Thoracic aorta (tissue), 2 donors: ENCODE measurements around the gene FCRL5. TPM values are rescaled to one million over a fixed set of nuclear protein-coding genes. Genes with fewer than 3 reads are reported as not detected.

Experiments
- ATAC-seq: fragments of 150-250 bp; one replicate; pipeline ENCODE4 v1.8.0; 2017; ENCODE audit warnings: low read depth; ENCODE audit not compliant: insufficient number of reproducible peaks, low FRiP score
- DNase-seq: peaks from one replicate; pipeline ENCODE4 v3.0.0-alpha.2; 2020; ENCODE audit warnings: low spot score
- H3K27ac ChIP-seq, 2 donors: fragments of 200-600 bp; sonication (generic); 1 replicate in 1 of 2; 2 replicates in 1 of 2; pipeline ENCODE4 v1.5.1; 2016; ENCODE audit warnings: mild to moderate bottlenecking in 2 of 2, moderate library complexity in 2 of 2
- H3K27me3 ChIP-seq: fragments of 200-600 bp; sonication (generic); replicated peaks from 2 replicates; pipeline ENCODE4 v1.6.0; 2016; ENCODE audit warnings: mild to moderate bottlenecking; ENCODE audit not compliant: insufficient read depth
- H3K36me3 ChIP-seq: fragments of 200-600 bp; sonication (generic); one replicate; pipeline ENCODE4 v1.5.1; 2016
- H3K4me1 ChIP-seq, 2 donors: fragments of 200-600 bp; sonication (generic); 1 replicate in 1 of 2; 2 replicates in 1 of 2; pipeline versions ENCODE4 v1.5.1 to v1.6.0; 2016; ENCODE audit warnings: low read depth in 2 of 2, mild to moderate bottlenecking in 1 of 2; ENCODE audit not compliant: control insufficient read depth in 1 of 2
- H3K4me3 ChIP-seq: fragments of 200-600 bp; sonication (generic); 2 replicates; pipeline ENCODE4 v1.5.1; 2016; ENCODE audit warnings: mild to moderate bottlenecking
- H3K9me3 ChIP-seq: fragments of 200-600 bp; sonication (generic); 2 replicates; pipeline ENCODE4 v1.5.1; 2016
- total RNA-seq, 2 donors: library from RNA; depleted of rRNA; stranded (reverse); fragments of >200 nt; gene quantifications; one replicate each; pipeline versions ENCODE4 v1.1.0 to v1.2.3, GENCODE V29; 2016
- TF ChIP-seq, protein P1 (sequence below): fragments of 200-600 bp; sonication (generic); IDR thresholded peaks from one replicate; pipeline ENCODE4 v1.5.1; 2019; ENCODE audit warnings: antibody characterized with exemption

The FCRL5 gene
- total RNA-seq: under 1 TPM; 0.21 to 0.54 TPM

DNA sequence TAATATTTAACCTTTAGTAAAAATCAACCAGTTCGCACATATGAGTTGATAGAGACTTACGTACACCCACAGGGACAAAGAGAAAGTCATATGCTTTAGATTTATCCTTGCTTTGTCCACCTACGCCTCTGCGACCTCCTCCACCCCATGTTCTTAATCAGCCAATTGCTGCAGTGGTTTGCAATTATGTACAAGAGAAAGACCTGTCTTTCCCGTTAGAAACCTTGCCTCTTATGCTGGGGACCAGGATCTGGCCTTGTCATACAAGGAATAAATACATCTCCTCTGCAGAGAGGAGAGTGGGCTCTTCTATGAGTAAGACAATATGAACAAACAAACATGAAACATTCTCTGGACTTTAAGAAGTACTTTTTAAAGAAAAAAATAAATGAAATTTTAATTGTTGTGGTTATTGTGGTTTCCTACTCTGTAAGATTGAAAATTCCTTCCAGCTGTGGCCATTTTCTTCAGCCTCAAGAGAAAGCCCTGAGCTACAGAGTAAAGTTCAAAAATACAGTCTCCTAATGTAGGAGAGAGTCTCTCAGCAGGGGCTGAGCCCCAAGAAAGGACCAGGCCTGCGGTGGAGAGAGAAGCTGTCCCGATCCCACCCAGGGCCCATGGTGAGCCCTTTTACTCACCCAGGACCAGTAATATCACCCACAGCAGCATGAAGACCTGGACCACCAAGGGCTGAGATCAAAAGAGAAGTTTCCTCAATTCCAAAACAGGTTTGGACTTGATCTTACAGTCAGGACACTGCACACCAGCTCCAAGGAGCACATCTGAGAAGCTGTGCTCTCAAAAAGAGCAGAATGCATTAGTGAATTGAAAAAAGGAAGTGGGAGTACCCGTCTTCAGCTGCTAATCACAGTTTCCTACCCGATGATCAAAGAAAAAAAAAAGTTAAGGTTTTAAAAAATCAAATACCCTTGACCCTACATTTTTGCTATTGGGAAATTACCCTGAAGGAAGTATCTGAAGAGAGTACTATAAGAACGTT lies at the start of gene FCRL5:
Gene FCRL5 (minus strand): TSS at position 822 of the 1,000 bp plus-strand sequence. CDS start 153 bp downstream, at position 669.
- H3K36me3 ChIP-seq: no peaks in the 10 kb centered on the region
- no peaks in the 10 kb centered on the region for H3K27me3 ChIP-seq
- TF ChIP-seq, protein P1, sequence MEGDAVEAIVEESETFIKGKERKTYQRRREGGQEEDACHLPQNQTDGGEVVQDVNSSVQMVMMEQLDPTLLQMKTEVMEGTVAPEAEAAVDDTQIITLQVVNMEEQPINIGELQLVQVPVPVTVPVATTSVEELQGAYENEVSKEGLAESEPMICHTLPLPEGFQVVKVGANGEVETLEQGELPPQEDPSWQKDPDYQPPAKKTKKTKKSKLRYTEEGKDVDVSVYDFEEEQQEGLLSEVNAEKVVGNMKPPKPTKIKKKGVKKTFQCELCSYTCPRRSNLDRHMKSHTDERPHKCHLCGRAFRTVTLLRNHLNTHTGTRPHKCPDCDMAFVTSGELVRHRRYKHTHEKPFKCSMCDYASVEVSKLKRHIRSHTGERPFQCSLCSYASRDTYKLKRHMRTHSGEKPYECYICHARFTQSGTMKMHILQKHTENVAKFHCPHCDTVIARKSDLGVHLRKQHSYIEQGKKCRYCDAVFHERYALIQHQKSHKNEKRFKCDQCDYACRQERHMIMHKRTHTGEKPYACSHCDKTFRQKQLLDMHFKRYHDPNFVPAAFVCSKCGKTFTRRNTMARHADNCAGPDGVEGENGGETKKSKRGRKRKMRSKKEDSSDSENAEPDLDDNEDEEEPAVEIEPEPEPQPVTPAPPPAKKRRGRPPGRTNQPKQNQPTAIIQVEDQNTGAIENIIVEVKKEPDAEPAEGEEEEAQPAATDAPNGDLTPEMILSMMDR: no peak
- no peaks in the 10 kb centered on the region for H3K4me1 ChIP-seq
- no peak within 1 kb of the TSS for H3K4me3 ChIP-seq
- DNase-seq (no peak), ATAC-seq (no peak)
- H3K9me3 ChIP-seq: no peaks in the 10 kb centered on the region
- H3K27ac ChIP-seq: no peak within 1 kb of the TSS

DNA sequence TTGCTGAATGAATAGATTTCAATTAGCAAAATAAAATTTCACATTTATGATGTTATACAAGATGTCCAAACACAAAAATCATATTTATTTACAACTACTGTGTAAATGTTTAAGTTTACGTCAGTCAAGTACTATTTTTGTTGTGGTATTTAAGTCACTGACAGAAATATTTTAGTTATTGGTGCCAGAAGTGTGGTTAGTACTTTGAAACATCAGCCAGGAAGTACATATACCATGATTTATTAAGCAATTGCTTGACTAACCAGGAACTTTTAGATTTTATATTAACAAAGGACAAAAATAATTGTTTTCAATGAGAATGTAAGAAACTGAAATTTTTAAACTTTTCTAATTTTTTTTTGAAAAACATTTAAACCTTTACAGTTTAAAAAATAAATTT lies 47.9 kb upstream of the FCRL5 start:
- Histone ChIP-seq H3K9me3 (no peaks in the 10 kb centered on the region), H3K4me3 (no peak overlapping the region), H3K4me1 (no peaks in the 10 kb centered on the region), H3K36me3 (no peaks in the 10 kb centered on the region), H3K27me3 (no peaks in the 10 kb centered on the region), H3K27ac (no peak overlapping the region)
- TF ChIP-seq, protein P1: no peak
- DNase-seq (no peak), ATAC-seq (no peak)

DNA sequence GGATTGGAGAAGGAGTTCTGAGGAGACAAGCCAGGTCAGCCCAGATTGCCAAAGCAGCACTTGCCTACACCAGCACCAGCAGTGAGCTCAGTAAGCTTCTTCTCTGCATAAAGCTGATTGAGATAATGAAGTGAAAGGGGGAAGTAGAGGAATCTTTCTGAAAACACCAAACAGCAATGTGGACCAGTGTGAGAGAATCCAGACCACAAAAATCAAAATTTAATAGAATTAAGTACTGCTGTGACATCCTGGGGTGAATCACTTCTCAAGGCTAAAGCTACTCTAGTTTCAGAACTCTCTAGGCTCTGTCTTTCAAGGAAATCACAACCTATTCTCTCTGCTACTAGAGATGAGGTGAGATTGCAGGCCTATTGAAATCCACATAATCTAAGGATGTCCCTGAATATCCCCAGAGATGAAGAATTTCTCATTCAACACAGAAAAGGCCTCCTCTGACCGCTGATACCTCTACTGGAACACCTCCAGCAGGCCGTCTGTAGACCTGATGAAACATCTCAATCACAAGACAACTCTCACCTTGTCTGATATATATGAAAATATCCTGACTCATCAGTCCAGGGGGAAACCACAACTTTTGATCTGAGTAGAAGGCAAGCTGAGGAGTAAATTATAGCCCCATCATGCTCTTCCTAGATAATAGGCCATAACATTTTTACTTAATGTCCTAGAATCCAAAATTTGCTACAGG lies 45.8 kb upstream of the FCRL5 start, which contains the start of gene FCRL4:
Gene FCRL4 (minus strand): TSS at position 127 of the 709 bp plus-strand sequence. CDS start 141 bp downstream, outside the sequence.
- Histone ChIP-seq H3K4me1 (no peaks in the 10 kb centered on the region), H3K36me3 (no peaks in the 10 kb centered on the region), H3K27ac (no peak within 1 kb of the TSS), H3K4me3 (no peak within 1 kb of the TSS), H3K27me3 (no peaks in the 10 kb centered on the region), H3K9me3 (no peaks in the 10 kb centered on the region)
- DNase-seq: no peak
- no peak for ATAC-seq
- TF ChIP-seq, protein P1: no peak

DNA sequence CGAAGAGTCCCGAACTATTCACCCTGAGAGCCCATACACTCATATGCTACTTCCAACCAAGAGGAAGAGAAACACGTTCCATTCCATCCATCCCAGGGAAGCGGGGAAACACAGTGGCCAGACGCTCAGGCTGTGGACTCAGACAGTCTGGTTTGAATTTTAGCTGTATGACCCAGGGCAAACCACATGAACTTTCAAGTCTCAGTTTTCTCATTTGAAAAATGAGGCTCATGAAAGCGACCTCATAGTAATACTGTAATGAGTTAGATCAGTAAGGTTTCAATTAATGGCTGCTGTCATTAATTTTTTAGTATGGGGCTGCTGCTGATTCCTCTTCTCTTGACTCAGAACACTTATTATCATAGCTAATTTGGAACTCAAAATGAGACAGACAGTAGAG lies 44.1 kb upstream of the FCRL5 start:
- ATAC-seq: no peak
- Histone ChIP-seq H3K36me3 (no peaks in the 10 kb centered on the region), H3K4me1 (no peaks in the 10 kb centered on the region), H3K27me3 (no peaks in the 10 kb centered on the region), H3K4me3 (no peak overlapping the region), H3K9me3 (no peaks in the 10 kb centered on the region), H3K27ac (no peak overlapping the region)
- TF ChIP-seq, protein P1: no peak
- no peak for DNase-seq

DNA sequence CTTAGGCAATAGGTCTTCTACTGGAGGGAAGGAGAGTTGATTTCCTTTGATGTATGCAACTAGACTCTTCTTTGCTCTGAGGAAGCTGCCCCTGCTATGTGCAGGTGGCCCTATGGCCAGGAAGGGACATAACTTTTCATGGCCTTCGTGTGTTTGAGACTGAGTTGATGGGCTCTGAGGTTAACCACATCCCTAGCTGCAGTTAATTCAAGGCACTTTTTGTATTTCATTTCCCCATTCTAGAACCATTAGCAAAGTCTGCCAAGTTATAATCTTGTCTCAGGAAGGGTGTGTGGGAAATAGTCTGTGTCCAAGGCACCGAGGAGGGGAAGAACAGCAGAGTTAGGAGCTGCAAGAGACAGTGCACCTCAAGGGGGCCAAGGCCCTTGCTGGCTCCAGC lies 43.0 kb upstream of the FCRL5 start:
- no peak for ATAC-seq
- no peak overlapping the region for H3K27ac ChIP-seq
- H3K27me3 ChIP-seq: no peaks in the 10 kb centered on the region
- TF ChIP-seq, protein P1: no peak
- H3K4me3 ChIP-seq: no peak overlapping the region
- no peaks in the 10 kb centered on the region for H3K36me3 ChIP-seq
- H3K9me3 ChIP-seq: no peaks in the 10 kb centered on the region
- no peaks in the 10 kb centered on the region for H3K4me1 ChIP-seq
- no peak for DNase-seq
